Measurements from ENCODE around the gene DPCD. TPM values are rescaled to one million over a fixed set of nuclear protein-coding genes. Genes with fewer than 3 reads are reported as not detected.

Gene DPCD
- total and polyA plus RNA-seq, 4 donors, result 5.1 to 6.9 (median 5.6) TPM

DNA sequence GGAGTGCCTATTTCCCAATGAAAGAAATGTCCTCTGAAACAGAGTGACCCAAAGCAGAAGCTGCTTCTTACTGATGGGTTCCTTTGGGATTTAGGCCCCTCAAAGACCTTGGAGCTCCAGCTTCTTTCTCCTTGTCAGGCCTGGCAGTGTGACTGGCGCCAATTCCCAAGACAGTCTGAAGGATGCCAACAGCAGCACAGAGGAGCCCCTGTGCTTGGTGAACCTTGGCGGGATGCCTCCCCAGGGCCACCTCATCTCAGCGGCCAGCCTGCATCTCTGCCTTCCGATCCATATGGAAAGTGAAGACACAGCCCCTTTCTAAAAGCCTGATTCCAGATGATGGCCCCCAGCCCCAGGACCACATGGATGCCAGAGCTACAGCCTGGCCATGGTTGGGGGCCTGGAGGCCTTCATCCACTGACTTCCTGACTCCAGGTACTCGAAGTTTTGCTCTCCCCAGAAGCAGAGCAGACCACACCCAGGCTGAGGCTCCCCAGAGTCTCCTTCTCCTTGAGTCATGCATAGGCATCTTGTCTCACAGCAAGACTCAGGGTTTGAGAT, 61.5 kb downstream of the DPCD start:
- Histone ChIP-seq H3K4me3 (ENCODE audit: low read depth in 1 of 3, low read length in 3 of 3) (no peak overlapping the region), H3K9ac (ENCODE audit: low read depth in 1 of 2, low read length in 2 of 2) (no peak overlapping the region), H3K9me3 (ENCODE audit: control insufficient read depth in 4 of 4, low read length in 3 of 4) (no peaks in the 10 kb centered on the region), H3K27me3 (ENCODE audit: control insufficient read depth in 4 of 4, insufficient read depth in 4 of 4, low read length in 3 of 4) (no peaks in the 10 kb centered on the region), H3K4me1 (ENCODE audit: control insufficient read depth in 4 of 4, insufficient read depth in 4 of 4, low read length in 3 of 4) (no peaks in the 10 kb centered on the region), H3K36me3 (ENCODE audit: control insufficient read depth in 4 of 4, insufficient read depth in 3 of 4, low read depth in 1 of 4, low read length in 3 of 4) (peaks cover 4 to 23% (median 11%) of the 10 kb centered on the region in 4 donors), H3K27ac (ENCODE audit: low read depth in 1 of 2, low read length in 2 of 2) (no peak overlapping the region)
- TF ChIP-seq SP1 (IDR thresholded peaks at IDR 0.05) (no peak), NR2F2 (IDR thresholded peaks at IDR 0.05) (no peak), YY1 (IDR thresholded peaks at IDR 0.05) (no peak), FOXA1 (IDR thresholded peaks at IDR 0.05) (no peak)
- TF ChIP-seq, protein P1, sequence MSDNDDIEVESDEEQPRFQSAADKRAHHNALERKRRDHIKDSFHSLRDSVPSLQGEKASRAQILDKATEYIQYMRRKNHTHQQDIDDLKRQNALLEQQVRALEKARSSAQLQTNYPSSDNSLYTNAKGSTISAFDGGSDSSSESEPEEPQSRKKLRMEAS (IDR thresholded peaks at IDR 0.05), result no peak
- TF ChIP-seq, protein P2, sequence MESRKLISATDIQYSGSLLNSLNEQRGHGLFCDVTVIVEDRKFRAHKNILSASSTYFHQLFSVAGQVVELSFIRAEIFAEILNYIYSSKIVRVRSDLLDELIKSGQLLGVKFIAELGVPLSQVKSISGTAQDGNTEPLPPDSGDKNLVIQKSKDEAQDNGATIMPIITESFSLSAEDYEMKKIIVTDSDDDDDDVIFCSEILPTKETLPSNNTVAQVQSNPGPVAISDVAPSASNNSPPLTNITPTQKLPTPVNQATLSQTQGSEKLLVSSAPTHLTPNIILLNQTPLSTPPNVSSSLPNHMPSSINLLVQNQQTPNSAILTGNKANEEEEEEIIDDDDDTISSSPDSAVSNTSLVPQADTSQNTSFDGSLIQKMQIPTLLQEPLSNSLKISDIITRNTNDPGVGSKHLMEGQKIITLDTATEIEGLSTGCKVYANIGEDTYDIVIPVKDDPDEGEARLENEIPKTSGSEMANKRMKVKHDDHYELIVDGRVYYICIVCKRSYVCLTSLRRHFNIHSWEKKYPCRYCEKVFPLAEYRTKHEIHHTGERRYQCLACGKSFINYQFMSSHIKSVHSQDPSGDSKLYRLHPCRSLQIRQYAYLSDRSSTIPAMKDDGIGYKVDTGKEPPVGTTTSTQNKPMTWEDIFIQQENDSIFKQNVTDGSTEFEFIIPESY (IDR thresholded peaks at IDR 0.05), result no peak
- 96% methylated on average over 5 of the region's 5 CpGs for WGBS
- DNase-seq (ENCODE audit: low spot score), result no peak

DNA sequence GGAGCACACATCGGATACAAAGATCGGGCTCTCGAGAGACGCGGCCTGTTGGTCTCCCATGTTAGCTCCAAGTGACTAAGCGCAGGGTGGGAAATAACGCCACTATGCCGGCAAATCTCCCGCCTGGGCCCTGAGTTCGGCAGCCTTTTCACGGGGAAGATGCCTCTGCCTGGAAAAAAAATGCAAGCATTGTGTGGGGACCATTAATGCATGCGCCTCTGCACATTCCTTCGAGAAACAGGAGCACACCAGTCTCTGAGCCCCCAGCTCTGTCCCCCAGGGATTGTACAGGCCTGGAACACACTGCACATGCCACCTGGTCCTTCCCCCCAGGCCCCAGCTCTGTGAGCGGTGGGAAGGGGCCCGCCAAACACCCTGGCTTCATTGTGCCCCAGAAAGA, 62.7 kb downstream of the DPCD start:
- WGBS, result 97% methylated on average over 15 of the region's 15 CpGs
- no peak for TF ChIP-seq JUND (IDR thresholded peaks at IDR 0.05)
- Histone ChIP-seq H3K27me3 (ENCODE audit: control insufficient read depth in 4 of 4, insufficient read depth in 4 of 4, low read length in 3 of 4) (no peaks in the 10 kb centered on the region), H3K9me3 (ENCODE audit: control insufficient read depth in 4 of 4, low read length in 3 of 4) (no peaks in the 10 kb centered on the region), H3K4me3 (ENCODE audit: low read depth in 1 of 3, low read length in 3 of 3) (no peak overlapping the region), H3K9ac (ENCODE audit: low read depth in 1 of 2, low read length in 2 of 2) (no peak overlapping the region), H3K36me3 (ENCODE audit: control insufficient read depth in 4 of 4, insufficient read depth in 3 of 4, low read depth in 1 of 4, low read length in 3 of 4) (peaks cover 4 to 29% (median 14%) of the 10 kb centered on the region in 4 donors), H3K27ac (ENCODE audit: low read depth in 1 of 2, low read length in 2 of 2) (no peak overlapping the region), H3K4me1 (ENCODE audit: control insufficient read depth in 4 of 4, insufficient read depth in 4 of 4, low read length in 3 of 4) (no peaks in the 10 kb centered on the region)
- no peak for DNase-seq (ENCODE audit: low spot score)

DNA sequence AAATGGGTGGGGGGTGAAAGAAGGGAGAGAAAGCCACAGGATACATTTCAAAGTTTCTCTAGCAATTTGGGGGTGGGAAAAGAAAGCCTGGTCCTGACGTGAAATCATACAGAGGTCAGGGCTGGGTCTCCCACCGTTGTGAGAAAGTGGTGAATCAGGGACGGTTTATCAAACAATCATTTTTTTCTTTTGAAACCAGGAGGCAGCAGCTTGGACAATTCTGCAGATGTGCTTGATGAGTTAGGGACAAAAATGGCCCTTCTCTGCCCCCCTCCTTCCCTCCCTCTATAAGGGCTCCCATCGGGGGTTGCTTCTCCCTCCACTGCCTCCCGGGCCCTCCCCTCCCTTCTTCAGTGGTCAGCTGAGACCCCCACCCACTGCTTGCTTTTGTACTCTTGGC, 63.2 kb downstream of the DPCD start:
- Histone ChIP-seq H3K27me3 (ENCODE audit: control insufficient read depth in 4 of 4, insufficient read depth in 4 of 4, low read length in 3 of 4) (no peaks in the 10 kb centered on the region), H3K9me3 (ENCODE audit: control insufficient read depth in 4 of 4, low read length in 3 of 4) (no peaks in the 10 kb centered on the region), H3K4me3 (ENCODE audit: low read depth in 1 of 3, low read length in 3 of 3) (no peak overlapping the region), H3K4me1 (ENCODE audit: control insufficient read depth in 4 of 4, insufficient read depth in 4 of 4, low read length in 3 of 4) (no peaks in the 10 kb centered on the region), H3K9ac (ENCODE audit: low read depth in 1 of 2, low read length in 2 of 2) (no peak overlapping the region), H3K36me3 (ENCODE audit: control insufficient read depth in 4 of 4, insufficient read depth in 3 of 4, low read depth in 1 of 4, low read length in 3 of 4) (peaks cover 5 to 33% (median 17%) of the 10 kb centered on the region in 4 donors), H3K27ac (ENCODE audit: low read depth in 1 of 2, low read length in 2 of 2) (no peak overlapping the region)
- TF ChIP-seq, protein P3, sequence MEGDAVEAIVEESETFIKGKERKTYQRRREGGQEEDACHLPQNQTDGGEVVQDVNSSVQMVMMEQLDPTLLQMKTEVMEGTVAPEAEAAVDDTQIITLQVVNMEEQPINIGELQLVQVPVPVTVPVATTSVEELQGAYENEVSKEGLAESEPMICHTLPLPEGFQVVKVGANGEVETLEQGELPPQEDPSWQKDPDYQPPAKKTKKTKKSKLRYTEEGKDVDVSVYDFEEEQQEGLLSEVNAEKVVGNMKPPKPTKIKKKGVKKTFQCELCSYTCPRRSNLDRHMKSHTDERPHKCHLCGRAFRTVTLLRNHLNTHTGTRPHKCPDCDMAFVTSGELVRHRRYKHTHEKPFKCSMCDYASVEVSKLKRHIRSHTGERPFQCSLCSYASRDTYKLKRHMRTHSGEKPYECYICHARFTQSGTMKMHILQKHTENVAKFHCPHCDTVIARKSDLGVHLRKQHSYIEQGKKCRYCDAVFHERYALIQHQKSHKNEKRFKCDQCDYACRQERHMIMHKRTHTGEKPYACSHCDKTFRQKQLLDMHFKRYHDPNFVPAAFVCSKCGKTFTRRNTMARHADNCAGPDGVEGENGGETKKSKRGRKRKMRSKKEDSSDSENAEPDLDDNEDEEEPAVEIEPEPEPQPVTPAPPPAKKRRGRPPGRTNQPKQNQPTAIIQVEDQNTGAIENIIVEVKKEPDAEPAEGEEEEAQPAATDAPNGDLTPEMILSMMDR (IDR thresholded peaks at IDR 0.05; ENCODE audit: low read depth, low read length, missing input control), result no peak
- TF ChIP-seq, protein P4, sequence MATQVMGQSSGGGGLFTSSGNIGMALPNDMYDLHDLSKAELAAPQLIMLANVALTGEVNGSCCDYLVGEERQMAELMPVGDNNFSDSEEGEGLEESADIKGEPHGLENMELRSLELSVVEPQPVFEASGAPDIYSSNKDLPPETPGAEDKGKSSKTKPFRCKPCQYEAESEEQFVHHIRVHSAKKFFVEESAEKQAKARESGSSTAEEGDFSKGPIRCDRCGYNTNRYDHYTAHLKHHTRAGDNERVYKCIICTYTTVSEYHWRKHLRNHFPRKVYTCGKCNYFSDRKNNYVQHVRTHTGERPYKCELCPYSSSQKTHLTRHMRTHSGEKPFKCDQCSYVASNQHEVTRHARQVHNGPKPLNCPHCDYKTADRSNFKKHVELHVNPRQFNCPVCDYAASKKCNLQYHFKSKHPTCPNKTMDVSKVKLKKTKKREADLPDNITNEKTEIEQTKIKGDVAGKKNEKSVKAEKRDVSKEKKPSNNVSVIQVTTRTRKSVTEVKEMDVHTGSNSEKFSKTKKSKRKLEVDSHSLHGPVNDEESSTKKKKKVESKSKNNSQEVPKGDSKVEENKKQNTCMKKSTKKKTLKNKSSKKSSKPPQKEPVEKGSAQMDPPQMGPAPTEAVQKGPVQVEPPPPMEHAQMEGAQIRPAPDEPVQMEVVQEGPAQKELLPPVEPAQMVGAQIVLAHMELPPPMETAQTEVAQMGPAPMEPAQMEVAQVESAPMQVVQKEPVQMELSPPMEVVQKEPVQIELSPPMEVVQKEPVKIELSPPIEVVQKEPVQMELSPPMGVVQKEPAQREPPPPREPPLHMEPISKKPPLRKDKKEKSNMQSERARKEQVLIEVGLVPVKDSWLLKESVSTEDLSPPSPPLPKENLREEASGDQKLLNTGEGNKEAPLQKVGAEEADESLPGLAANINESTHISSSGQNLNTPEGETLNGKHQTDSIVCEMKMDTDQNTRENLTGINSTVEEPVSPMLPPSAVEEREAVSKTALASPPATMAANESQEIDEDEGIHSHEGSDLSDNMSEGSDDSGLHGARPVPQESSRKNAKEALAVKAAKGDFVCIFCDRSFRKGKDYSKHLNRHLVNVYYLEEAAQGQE (IDR thresholded peaks at IDR 0.05), result no peak
- TF ChIP-seq FOXA1 (IDR thresholded peaks at IDR 0.05), result no peak
- TF ChIP-seq, protein P1 (IDR thresholded peaks at IDR 0.05), result no peak
- TF ChIP-seq SP1 (IDR thresholded peaks at IDR 0.05), result no peak
- no peak for TF ChIP-seq YY1 (IDR thresholded peaks at IDR 0.05)
- TF ChIP-seq RAD21 (IDR thresholded peaks at IDR 0.05), result no peak
- TF ChIP-seq, protein P5, sequence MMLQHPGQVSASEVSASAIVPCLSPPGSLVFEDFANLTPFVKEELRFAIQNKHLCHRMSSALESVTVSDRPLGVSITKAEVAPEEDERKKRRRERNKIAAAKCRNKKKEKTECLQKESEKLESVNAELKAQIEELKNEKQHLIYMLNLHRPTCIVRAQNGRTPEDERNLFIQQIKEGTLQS (IDR thresholded peaks at IDR 0.05), result no peak
- TF ChIP-seq EGR1 (IDR thresholded peaks at IDR 0.05; ENCODE audit: low read depth in 2 of 2), result no peak
- TF ChIP-seq GABPA (IDR thresholded peaks at IDR 0.05 in 1 of 2, conservative IDR thresholded peaks at IDR 0.05 in 1 of 2), result no peak
- no peak for TF ChIP-seq TAF1 (conservative IDR thresholded peaks at IDR 0.05)
- TF ChIP-seq JUND (IDR thresholded peaks at IDR 0.05), result no peak
- no peak for DNase-seq (ENCODE audit: low spot score)
- 91% methylated on average over 5 of the region's 5 CpGs for WGBS

All from liver (tissue), 9 donors.